GM12864 (cell line): Measurements from ENCODE around the gene ANGEL2.
A peak's percentile ranks its signal among the peaks of the same experiment; 100 is the strongest.

ENCODE experiments used
- DNase-seq: peaks from one replicate; pipeline ENCODE4 v3.0.0-alpha.2; 2011; ENCODE audit warnings: low read depth
- H3K4me3 ChIP-seq: 2 replicates; pipeline ENCODE4 v1.5.1; 2011; ENCODE audit warnings: mild to moderate bottlenecking, low read depth, low read length, control low read depth
- TF ChIP-seq, protein P1 (sequence below): IDR thresholded peaks from 2 replicates; pipeline ENCODE4 v1.5.1; 2011; ENCODE audit warnings: low read depth, mild to moderate bottlenecking, moderate library complexity, low read length, control low read depth, inconsistent platforms; ENCODE audit errors: missing control alignments

Gene ANGEL2

DNA sequence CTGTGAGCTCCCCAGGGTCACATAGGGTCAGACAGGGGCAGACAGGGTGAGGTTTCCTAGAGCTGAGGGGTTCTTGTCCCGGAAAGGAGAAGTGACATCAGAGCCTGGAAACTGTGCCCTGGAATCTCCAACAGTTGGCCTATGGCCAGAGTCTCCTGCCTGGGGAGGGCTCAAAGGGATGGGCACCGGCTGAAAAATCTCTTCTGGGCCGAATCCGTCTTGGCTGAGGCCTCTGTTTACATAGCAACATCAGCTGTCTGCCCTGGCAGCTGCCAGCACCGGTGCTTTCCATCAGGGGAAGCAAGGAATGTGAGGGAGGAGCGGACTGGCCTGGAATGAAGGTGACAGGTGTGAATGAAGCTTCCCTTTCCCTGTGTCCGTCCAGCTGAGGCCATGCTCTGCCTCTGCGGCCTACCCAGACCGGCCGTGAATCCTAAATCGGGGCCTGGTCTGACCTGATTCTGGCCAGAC is 34.6 kb downstream of the ANGEL2 start:
- H3K4me3 ChIP-seq: no peak overlapping the region
- DNase-seq: no peak
- TF ChIP-seq, protein P1, sequence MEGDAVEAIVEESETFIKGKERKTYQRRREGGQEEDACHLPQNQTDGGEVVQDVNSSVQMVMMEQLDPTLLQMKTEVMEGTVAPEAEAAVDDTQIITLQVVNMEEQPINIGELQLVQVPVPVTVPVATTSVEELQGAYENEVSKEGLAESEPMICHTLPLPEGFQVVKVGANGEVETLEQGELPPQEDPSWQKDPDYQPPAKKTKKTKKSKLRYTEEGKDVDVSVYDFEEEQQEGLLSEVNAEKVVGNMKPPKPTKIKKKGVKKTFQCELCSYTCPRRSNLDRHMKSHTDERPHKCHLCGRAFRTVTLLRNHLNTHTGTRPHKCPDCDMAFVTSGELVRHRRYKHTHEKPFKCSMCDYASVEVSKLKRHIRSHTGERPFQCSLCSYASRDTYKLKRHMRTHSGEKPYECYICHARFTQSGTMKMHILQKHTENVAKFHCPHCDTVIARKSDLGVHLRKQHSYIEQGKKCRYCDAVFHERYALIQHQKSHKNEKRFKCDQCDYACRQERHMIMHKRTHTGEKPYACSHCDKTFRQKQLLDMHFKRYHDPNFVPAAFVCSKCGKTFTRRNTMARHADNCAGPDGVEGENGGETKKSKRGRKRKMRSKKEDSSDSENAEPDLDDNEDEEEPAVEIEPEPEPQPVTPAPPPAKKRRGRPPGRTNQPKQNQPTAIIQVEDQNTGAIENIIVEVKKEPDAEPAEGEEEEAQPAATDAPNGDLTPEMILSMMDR: no peak

DNA sequence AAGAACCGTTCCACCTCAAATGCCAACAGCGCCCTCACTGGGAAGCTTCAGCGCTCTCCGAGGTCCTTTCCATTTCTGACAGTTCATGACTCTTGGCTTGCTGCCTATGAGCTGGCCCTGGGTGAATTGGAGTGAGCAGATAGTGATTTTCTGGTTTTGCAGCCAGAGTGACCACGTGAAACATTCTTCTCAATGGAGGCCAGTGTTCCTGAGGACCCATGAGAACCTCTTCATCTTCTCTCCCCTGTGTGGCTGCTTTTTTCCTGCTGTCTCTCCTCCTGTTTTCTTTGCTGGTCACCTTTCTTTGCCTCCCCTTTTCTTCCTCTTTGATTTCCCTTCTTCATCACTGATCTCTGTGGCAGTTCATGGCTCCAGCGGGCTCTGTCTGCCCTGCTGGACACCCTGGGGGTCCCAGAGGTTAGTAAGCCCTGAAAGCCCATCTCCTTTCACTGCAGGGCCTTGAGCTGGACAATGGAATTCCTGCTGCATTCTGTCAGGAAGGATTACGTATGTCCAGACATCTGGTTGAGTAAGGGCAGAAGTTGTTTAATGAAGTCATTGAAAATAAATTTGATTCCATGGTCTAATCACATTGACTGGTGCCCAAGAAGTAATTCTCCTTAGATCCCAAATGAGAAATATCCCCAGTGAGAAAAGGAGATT is 35.4 kb downstream of the ANGEL2 start:
- TF ChIP-seq, protein P1: no peak
- no peak for DNase-seq
- H3K4me3 ChIP-seq: no peak overlapping the region

DNA sequence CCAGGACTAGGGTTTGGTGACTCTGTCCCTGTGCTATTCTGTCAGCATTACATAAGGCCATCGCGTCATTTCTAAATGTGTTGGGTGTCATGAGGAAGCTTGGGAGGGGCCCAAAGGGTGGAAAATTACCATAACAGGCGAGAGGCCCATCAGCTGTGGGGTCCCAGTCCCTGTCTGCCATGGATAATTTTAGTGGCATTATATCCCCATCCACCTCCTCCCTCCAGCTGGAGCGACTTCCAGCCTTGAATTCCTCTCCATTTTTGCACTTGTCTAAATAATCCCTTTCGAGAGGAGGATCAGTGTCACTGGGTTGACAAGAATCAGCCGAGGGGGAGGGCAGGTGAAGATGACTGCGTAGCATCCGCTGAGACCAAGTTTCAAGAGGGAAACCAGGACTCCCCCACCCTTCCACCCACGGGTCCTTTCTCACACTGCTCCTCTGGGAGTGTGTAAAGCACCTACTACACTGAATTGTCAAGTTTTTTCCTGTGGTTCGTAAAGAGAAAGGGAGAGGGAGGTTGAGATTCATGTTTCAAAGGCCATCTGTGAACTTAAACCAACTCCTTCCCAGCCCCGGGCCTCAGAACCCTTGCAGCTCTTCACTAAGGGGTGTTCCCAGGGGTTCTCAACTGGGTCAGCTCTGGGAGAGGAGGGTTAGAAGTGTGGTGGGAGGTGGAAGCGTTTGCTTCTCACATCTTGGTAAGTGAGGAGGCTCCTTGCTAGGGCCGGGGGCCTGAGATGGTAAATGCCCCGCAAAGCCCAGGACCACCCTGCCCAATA is 36.1 kb downstream of the ANGEL2 start:
- peak; percentile 87 for DNase-seq
- TF ChIP-seq, protein P1: no peak

DNA sequence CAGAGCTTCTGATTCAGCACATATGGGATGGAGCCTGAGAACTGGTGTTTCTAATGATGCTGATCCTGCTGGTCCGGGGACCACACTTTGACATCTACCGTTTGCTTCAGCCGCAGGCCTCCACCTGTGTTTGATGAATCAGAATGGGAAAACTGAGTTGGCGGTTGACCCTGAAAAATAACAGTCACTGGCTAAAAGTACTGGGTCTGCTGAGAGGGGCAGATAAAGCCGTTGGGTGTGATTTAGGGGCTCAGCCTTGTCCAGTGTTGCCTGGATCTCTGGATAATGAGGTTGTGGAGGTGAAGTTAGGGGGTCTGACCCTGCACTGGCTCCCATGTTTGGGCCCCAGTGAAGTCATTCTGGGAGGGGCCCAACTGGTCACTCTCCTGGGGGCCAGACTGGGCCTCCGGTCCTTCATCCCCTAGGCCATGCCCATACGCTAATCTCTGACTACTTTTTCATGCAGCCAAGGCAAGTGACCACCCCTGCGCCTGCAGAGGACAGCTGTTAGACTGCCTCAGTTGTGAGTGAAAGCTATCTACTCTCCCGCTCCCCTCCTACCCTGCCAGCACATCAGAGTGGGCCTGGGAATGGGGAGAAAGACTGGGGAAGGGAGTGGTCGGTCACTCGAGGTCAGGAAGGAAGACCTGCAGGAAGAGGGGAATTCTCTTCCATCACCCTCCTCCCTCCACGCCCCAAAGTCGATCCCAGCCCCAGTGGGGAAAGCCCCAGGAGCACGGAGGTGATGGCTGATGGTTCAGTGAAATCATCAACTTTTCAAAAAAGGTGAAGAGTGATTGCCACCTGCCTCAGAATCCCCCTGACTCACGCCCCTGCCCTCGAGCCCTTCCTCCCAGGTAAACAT is 37.7 kb downstream of the ANGEL2 start:
- DNase-seq: no peak
- no peak overlapping the region for H3K4me3 ChIP-seq
- TF ChIP-seq, protein P1: no peak

More for the DNA sequence above, 36.1 kb downstream of the ANGEL2 start:
- no peak overlapping the region for H3K4me3 ChIP-seq

DNA sequence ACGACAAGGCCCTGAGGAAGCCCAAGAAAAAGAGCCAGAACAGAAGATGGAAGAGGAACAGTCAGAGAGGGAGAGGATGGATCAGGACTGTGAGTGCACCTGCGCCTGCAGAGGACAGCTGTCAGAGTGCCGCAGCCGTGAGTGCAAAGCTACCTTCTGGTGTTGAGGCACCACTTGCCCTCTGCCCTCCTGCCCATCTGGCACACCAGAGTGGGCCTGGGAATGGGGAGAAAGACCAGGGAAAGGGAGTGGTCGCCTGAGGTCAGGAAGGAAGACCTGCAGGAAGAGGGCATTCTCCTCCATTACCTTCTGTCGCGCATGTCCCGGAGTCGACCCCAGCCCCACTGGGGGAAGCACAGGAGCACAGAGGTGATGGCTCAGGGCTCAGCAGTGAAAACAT is 39.1 kb downstream of the ANGEL2 start:
- DNase-seq: no peak
- TF ChIP-seq, protein P1: no peak
- no peak overlapping the region for H3K4me3 ChIP-seq

DNA sequence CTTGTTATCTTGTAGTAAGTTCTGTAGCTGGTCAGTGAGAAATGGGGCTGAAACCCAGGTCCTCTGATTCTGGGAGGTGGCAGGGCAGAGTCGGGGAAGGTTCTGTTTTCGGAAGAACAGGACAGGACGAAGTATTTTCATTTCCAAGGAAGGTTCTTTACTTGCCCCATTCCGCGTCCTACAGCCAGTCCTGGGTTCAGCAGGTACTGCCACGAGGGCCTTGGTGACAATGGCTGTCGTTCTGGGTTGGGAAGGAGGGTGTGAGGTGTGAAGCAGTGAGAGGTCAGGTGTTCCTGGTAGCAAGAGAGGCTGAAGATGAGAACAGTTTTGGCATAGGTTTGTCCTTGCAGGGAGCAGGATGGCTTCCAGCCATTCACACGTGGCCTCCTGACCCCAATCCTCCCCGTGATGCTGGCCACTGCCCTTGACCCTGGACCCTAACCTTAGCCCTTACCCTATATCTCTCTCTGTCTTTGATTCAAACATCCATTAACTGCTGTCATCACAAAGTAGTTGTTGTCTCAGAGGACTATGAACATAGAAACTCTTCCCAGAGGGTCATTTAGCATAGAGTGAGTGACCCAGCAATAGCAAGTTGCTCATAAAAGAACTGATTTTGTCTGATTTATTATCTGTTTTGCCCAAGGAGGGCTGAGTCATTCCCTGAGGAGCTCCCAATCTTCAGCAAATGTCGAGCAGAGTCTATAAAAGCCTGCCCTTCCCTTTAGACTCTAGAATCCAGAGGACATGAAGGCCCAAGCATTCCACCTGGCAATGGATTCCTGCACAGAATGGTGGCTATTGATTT is 40.4 kb downstream of the ANGEL2 start:
- H3K4me3 ChIP-seq: no peak overlapping the region
- TF ChIP-seq, protein P1: no peak
- DNase-seq: no peak
